ENCODE data around the gene PRPF6.

PRPF6 gene

GRCh38 chr20:63945921-63946920 lies 34.7 kb upstream of the PRPF6 start:
- DNase-seq (ENCODE audit: low read depth, low spot score), result no peak

- no peak for DNase-seq (ENCODE audit: low read depth, low spot score)
Measured at GRCh38 chr20:63946986-63947637, 33.8 kb upstream of the PRPF6 start.

GRCh38 chr20:63947638-63948456 lies 33.1 kb upstream of the PRPF6 start:
- no peak for DNase-seq (ENCODE audit: low read depth, low spot score)

DNA sequence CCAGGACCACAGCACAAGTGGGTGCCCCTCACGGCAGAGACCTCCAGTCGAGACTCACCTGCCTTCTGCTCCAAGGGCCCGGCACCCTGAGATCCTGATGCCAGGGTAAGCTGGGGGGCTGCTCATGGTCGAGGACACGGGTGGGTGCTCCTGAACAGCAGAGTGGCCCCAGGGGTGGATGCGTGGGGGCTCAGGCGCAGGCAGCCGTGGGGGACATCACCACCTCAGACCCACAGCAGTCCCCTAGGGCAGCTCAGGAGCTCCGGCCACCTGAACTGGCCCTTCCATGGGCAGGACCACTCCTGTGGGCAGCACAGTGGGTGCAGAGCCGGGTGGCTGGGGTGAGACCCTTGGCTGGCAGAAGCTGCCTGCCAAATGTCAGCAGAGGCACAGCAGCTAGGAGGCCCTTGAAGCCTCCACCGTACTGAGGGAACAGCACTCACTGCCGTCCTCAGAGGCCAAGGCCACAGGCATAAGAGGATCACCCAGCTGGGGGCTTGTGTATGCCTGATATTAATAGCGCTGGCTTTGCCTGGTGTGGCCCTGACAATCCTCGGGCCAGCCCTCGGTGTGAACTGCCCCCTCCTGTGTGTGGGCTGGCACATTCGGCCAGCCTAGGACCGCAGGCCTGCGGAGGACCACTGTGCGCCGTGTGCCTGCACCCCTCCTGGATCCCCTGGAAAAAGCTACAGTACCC lies 30.1 kb upstream of the PRPF6 start:
- no peak for DNase-seq (ENCODE audit: low read depth, low spot score)

DNA sequence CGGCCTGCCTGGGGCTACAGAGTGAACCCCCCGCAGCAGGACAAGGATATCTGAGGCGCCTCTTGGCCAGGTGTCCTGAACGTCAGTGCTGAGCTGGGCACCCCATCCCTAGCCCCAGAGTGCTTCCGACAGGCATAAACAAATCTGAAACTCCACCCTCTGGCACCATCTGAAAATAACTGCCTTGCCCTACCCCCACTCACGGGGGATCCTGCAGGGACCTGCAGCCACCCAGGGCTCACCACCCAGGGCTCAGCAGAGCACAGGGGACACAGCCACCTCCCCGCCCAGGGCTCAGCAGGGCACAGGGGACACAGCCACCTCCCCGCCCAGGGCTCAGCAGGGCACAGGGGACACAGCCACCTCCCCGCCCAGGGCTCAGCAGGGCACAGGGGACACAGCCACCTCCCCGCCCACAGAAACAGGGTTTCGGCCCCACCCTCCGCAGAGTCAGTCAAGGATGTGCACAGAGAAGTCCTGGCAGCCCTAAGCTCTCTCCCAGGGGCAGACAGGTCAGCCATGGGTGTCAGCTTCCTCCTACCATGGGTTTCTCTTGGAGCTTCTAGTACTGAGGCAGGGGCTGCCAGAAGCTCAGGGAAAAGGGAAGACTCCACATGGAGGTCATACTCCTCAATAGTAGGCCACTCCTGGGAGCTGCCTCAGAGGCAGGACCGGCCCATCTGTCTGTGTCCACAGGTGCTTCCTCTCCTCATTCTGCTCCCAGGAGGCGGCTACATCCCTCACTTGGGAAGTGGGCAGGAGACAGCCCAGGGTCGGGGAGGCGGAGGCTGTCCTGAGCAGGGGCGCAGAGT lies 29.3 kb upstream of the PRPF6 start:
- DNase-seq (ENCODE audit: low read depth, low spot score), result no peak

- DNase-seq (ENCODE audit: low read depth, low spot score), result no peak
Measured at GRCh38 chr20:63952210-63952535, 28.8 kb upstream of the PRPF6 start.

GRCh38 chr20:63952769-63953168 lies 28.2 kb upstream of the PRPF6 start:
- no peak for DNase-seq (ENCODE audit: low read depth, low spot score)

- no peak for DNase-seq (ENCODE audit: low read depth, low spot score)
Measured at GRCh38 chr20:63953764-63954429, 27.0 kb upstream of the PRPF6 start.

DNA sequence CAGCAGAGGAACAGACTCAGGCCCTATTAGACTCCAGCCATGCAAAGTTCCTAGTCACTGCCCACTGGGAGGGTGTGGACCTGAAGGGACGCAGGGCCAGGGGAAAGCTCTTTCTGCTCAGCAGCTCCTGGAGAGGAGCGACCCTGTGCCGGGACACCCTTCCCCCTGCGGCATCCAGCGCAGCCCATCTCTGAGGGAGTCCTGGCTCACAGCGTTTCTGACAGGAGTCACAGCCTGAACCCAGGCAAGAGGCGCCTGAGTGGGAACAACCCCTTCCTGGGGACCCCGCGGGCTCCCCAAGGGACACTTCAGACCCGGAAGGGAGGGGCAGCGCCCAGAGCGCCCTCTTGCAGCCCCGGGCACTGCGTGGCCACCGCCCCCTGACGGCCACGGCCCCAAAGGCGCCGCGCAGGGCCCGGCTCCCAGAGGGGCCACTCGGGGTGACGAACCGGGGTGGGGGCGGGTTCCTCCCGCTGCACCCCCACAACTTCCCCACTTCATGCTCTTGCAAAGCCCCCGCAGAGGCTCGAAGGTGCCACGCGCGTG lies 25.6 kb upstream of the PRPF6 start:
- no peak for DNase-seq (ENCODE audit: low read depth, low spot score)

- DNase-seq (ENCODE audit: low read depth, low spot score), result no peak
Measured at GRCh38 chr20:63955827-63956663, 24.9 kb upstream of the PRPF6 start, which contains the start of gene UCKL1. TSS of gene UCKL1 (minus strand) at chr20:63956416. CDS start at chr20:63956372, 44 bp downstream.

- DNase-seq (ENCODE audit: low read depth, low spot score), result no peak
Measured at GRCh38 chr20:63956664-63957003, 24.3 kb upstream of the PRPF6 start.

- DNase-seq (ENCODE audit: low read depth, low spot score), result no peak
Measured at GRCh38 chr20:63957004-63957689, 23.8 kb upstream of the PRPF6 start.

DNA sequence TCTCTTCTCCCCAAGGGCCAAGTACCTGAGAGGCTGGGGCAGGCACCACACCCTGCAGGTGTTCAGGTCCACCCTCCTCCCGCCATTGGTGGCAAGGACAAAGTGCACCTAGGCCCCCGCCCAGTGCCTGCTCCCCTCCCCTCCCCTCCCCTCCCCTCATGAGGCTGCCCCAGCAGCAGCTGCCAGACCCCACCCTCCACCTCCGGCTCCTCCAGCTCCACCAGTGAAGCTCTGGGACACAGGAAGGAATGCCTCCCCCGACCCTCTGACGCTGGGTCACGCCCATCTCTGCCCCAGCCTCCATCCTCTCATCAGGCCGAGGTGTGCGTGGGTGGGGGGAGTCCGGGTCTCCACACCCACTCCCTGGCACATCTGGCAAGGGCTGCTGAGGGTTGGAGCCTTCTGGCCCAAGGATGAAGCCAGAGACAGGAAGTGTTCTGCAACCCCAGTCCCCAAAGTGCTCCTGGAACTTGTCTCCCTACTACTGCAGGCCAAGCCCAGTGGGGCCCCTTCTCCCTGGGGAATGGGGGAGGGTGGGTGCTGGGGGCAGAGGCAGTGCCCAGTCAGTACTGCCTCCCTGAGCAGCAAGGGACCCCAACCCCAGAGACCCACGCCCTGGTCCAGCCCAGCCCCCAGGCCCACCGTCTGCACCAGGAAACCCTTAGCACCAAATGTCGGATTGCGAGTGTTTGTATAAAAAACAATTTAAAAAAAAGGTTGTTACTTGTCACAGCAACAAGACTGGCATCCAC lies 23.1 kb upstream of the PRPF6 start:
- DNase-seq (ENCODE audit: low read depth, low spot score), result no peak

DNA sequence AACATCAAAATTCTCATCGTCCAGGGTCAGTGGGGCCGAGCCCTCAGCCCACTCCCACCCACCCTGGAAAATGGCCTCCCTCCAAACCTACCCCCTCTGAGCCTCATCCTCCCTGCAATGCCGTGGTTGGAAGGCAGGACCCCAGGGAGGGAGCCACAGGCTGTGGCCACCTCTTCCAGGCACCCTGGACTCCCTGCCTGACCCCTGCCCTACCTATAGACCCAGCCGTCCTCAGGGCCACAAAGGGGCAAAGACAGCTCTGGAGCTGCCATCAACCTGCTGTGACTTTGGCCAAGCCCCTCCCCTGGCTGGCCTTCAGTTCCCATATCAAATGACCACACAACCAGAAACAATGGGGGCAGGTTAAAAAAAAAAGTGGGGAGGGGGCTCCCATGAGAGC lies 22.5 kb upstream of the PRPF6 start:
- DNase-seq (ENCODE audit: low read depth, low spot score), result no peak

GRCh38 chr20:63958964-63959698 lies 21.8 kb upstream of the PRPF6 start:
- DNase-seq (ENCODE audit: low read depth, low spot score), result no peak

DNA sequence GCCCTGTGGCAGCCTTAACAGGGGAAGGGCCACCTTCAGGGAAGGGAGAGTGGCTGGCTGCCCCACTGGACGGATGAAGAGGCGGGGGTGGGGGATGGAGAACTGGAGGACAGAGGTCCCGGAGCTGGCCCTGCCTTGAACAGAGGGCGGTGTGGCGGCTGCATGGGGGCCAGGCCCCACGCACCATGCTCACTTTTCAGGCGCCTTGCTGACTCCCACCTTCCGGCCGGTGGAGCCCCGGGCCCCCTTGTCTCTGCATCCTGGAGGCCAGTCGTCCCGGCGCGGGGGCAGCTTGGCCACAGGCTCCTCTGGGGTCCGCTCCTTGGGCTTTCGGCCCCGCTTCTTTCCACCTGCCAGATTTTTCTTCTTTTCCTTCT lies 21.2 kb upstream of the PRPF6 start:
- DNase-seq (ENCODE audit: low read depth, low spot score), result no peak
